Parathyroid adenoma (tissue), 2 donors: Measurements from ENCODE around the gene CMPK1.

Source experiments
- H2AFZ ChIP-seq: fragments of 300-600 bp; sonication (generic); one replicate; pipeline ENCODE4 v1.7.0; 2017; ENCODE audit warnings: antibody characterized with exemption, mild to moderate bottlenecking
- H3K27ac ChIP-seq: fragments of 300-600 bp; sonication (generic); one replicate; pipeline ENCODE4 v1.7.0; 2017
- H3K27me3 ChIP-seq: fragments of 300-600 bp; sonication (generic); one replicate; pipeline ENCODE4 v1.7.0; 2017; ENCODE audit warnings: low read length; ENCODE audit not compliant: control insufficient read depth, insufficient read depth
- H3K36me3 ChIP-seq: fragments of 300-600 bp; sonication (generic); one replicate; pipeline ENCODE4 v1.7.0; 2017; ENCODE audit warnings: low read length; ENCODE audit not compliant: control insufficient read depth, insufficient read depth
- H3K4me1 ChIP-seq: fragments of 300-600 bp; sonication (generic); one replicate; pipeline ENCODE4 v1.7.0; 2017; ENCODE audit warnings: control low read depth
- H3K4me2 ChIP-seq: fragments of 300-600 bp; sonication (generic); one replicate; pipeline ENCODE4 v1.7.0; 2017; ENCODE audit warnings: low read length
- H3K4me3 ChIP-seq: fragments of 300-600 bp; sonication (generic); one replicate; pipeline ENCODE4 v1.7.0; 2017; ENCODE audit warnings: low read depth, low read length
- H3K79me2 ChIP-seq: fragments of 300-600 bp; sonication (generic); one replicate; pipeline ENCODE4 v1.7.0; 2017; ENCODE audit warnings: control low read depth
- H3K9ac ChIP-seq: fragments of 300-600 bp; sonication (generic); one replicate; pipeline ENCODE4 v1.7.0; 2017; ENCODE audit warnings: mild to moderate bottlenecking
- H3K9me3 ChIP-seq: fragments of 300-600 bp; sonication (generic); one replicate; pipeline ENCODE4 v1.7.0; 2017; ENCODE audit warnings: low read length; ENCODE audit not compliant: control insufficient read depth
- CTCF ChIP-seq: fragments of 300-600 bp; sonication (generic); IDR thresholded peaks from one replicate; pipeline ENCODE4 v1.7.0; 2017; ENCODE audit warnings: antibody characterized with exemption, mild to moderate bottlenecking
- donor health status: primary hyperparathyroidism.

Gene CMPK1

DNA sequence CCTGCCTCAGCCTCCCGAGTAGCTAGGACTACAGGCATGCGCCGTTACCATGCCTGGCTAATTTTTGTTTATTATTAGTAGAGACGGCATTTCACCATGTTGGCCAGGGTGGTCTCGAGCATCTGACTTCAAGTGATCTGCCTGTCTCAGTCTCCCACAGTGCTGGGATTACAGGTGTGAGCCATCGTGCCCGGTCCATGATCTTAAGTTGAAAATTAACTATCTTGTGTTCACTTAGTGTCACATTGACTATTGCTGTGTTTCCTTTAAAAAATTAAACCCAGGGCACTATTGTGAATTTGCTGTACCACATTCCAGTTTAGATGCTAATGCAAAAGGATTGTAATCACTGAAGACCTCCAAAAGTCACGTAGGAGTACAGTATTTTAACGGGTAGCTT, 14.1 kb downstream of the CMPK1 start:
- no peaks in the 10 kb centered on the region for H3K4me1 ChIP-seq
- H3K4me2 ChIP-seq, result no peak overlapping the region
- H3K79me2 ChIP-seq, result peaks cover 19% of the 10 kb centered on the region
- no peaks in the 10 kb centered on the region for H3K36me3 ChIP-seq
- H3K4me3 ChIP-seq, result no peak overlapping the region
- no peaks in the 10 kb centered on the region for H3K9me3 ChIP-seq
- no peak overlapping the region for H3K9ac ChIP-seq
- no peak overlapping the region for H2AFZ ChIP-seq
- no peaks in the 10 kb centered on the region for H3K27me3 ChIP-seq
- TF ChIP-seq CTCF, result no peak
- no peak overlapping the region for H3K27ac ChIP-seq

DNA sequence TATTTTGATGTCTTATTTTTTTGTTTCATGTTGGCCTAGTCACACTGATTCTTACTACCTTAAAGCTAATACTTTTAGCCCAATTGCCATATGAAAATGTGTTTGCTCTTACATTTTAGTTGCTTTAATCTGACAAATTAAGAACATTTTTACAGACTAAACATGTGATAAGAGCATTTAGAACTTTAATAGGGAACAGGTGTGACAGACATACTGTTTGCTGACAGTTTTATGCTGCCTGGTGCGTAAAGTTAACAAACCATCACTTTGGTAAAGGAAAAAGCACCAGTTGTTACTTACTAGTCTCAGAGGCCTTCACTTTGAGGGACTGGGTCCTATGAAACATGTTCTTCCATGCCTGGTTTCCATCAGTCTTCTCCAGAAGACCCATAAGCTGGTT, 14.7 kb downstream of the CMPK1 start:
- peaks cover 19% of the 10 kb centered on the region for H3K79me2 ChIP-seq
- no peaks in the 10 kb centered on the region for H3K9me3 ChIP-seq
- H3K4me2 ChIP-seq, result no peak overlapping the region
- no peaks in the 10 kb centered on the region for H3K4me1 ChIP-seq
- no peak for TF ChIP-seq CTCF
- no peaks in the 10 kb centered on the region for H3K27me3 ChIP-seq
- H3K9ac ChIP-seq, result no peak overlapping the region
- H2AFZ ChIP-seq, result no peak overlapping the region
- H3K4me3 ChIP-seq, result no peak overlapping the region
- no peaks in the 10 kb centered on the region for H3K36me3 ChIP-seq
- H3K27ac ChIP-seq, result no peak overlapping the region

DNA sequence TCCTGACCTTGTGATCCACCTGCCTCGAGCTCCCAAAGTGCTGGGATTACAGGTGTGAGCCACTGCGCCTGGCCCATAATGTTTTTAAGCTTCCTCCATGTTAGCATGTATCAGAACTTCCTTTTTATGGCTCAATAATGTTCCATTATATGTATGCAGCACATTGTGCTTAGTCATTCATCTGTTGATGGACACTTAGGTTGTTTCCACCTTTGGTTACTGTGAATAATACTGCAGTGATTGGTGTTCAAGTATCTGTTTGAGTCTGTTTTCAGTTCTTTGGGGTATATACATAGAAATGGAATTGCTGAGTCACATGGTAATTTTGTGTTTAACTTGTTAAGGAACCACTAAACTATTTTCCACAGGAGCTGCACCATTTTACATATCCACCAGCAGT, 17.7 kb downstream of the CMPK1 start:
- H2AFZ ChIP-seq, result no peak overlapping the region
- no peak overlapping the region for H3K9ac ChIP-seq
- no peak overlapping the region for H3K4me2 ChIP-seq
- H3K36me3 ChIP-seq, result no peaks in the 10 kb centered on the region
- H3K79me2 ChIP-seq, result peaks cover 14% of the 10 kb centered on the region
- no peaks in the 10 kb centered on the region for H3K4me1 ChIP-seq
- H3K27me3 ChIP-seq, result no peaks in the 10 kb centered on the region
- TF ChIP-seq CTCF, result no peak
- H3K27ac ChIP-seq, result no peak overlapping the region
- H3K4me3 ChIP-seq, result no peak overlapping the region
- no peaks in the 10 kb centered on the region for H3K9me3 ChIP-seq

DNA sequence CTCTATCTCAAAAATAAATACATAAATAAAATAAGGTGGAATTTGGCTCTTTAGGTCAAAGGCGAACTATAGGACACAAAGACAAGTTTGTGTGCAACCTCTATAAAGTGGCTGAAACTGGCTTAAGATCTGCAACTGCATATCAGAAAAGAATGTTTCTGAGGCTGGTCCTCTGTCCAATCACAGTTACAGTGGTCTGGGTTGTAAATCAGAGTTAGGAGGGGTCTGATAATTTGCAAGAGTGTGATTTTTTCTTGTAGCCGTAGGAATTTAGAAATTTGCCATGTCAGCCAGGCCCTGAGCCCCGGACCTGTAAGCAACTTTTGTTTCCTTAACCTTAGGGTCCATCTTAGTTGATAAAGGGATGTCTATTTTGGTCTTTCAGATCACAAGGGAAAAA, 27.8 kb downstream of the CMPK1 start:
- H3K4me2 ChIP-seq, result no peak overlapping the region
- H3K27ac ChIP-seq, result no peak overlapping the region
- no peaks in the 10 kb centered on the region for H3K27me3 ChIP-seq
- TF ChIP-seq CTCF, result no peak
- H2AFZ ChIP-seq, result no peak overlapping the region
- no peak overlapping the region for H3K9ac ChIP-seq
- no peaks in the 10 kb centered on the region for H3K9me3 ChIP-seq
- peaks cover 2% of the 10 kb centered on the region for H3K79me2 ChIP-seq
- no peaks in the 10 kb centered on the region for H3K36me3 ChIP-seq
- no peaks in the 10 kb centered on the region for H3K4me1 ChIP-seq
- no peak overlapping the region for H3K4me3 ChIP-seq

DNA sequence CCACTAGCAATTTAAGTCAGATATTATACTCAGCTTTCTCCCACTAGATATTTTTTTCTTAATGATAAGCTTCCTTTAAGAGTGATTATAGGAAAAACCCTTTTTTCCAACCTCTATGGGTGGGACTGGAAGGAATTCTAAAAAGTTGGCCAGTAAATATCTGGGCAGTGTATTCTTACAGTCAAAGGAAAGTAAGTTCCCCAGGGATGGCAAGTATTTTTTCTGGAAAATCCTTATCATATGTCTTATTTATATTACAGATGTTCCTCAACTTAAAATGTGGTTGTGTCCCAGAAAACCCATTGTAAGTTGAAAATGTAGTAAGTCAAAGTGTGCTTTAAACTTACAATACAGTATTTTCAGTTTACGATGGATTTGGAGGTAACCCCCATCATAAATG, 29.2 kb downstream of the CMPK1 start:
- peaks cover 2% of the 10 kb centered on the region for H3K79me2 ChIP-seq
- no peak overlapping the region for H3K4me3 ChIP-seq
- H3K4me1 ChIP-seq, result no peaks in the 10 kb centered on the region
- no peak overlapping the region for H3K27ac ChIP-seq
- no peak overlapping the region for H3K4me2 ChIP-seq
- no peaks in the 10 kb centered on the region for H3K27me3 ChIP-seq
- H3K36me3 ChIP-seq, result no peaks in the 10 kb centered on the region
- no peak for TF ChIP-seq CTCF
- no peak overlapping the region for H2AFZ ChIP-seq
- H3K9ac ChIP-seq, result no peak overlapping the region
- no peaks in the 10 kb centered on the region for H3K9me3 ChIP-seq
